PC-3 (cell line): ENCODE results near the gene PDE11A.

Source experiments
- EZH2 ChIP-seq: fragments of 300-600 bp; sonication (generic); IDR thresholded peaks from one replicate; pipeline ENCODE4 v1.6.1; 2017; ENCODE audit warnings: antibody characterized with exemption, mild to moderate bottlenecking, low read length; ENCODE audit not compliant: unreplicated experiment
- EZH2phosphoT487 ChIP-seq: fragments of 300-600 bp; sonication (generic); IDR thresholded peaks from 2 replicates; pipeline ENCODE4 v1.6.1; 2018; ENCODE audit warnings: mild to moderate bottlenecking, antibody characterized with exemption, low read length, borderline replicate concordance
- TF ChIP-seq, protein P1 (sequence below): fragments of 300-600 bp; sonication (generic); conservative IDR thresholded peaks from 2 replicates; pipeline ENCODE4 v1.5.1; 2017; ENCODE audit warnings: antibody characterized with exemption, low read depth, mild to moderate bottlenecking, low read length

DNA sequence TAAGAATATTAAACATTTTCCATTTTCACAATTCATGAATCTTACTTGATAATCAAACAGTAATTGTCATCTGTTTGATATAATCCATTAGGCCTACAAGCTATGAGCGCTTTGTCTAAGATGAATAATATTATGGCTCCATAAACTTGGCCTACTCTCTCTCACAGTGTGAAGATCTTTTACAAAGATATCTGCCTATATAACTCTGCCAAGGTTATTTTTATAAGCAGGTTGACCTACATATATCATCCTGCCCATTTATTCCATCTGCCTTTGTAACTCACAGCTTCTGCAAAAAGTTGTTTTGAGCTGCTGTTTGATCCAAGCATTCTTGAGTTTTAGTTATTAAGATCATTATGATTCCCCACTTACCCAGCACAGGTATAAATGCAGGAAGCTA, 158.3 kb downstream of the PDE11A start:
- TF ChIP-seq, protein P1, sequence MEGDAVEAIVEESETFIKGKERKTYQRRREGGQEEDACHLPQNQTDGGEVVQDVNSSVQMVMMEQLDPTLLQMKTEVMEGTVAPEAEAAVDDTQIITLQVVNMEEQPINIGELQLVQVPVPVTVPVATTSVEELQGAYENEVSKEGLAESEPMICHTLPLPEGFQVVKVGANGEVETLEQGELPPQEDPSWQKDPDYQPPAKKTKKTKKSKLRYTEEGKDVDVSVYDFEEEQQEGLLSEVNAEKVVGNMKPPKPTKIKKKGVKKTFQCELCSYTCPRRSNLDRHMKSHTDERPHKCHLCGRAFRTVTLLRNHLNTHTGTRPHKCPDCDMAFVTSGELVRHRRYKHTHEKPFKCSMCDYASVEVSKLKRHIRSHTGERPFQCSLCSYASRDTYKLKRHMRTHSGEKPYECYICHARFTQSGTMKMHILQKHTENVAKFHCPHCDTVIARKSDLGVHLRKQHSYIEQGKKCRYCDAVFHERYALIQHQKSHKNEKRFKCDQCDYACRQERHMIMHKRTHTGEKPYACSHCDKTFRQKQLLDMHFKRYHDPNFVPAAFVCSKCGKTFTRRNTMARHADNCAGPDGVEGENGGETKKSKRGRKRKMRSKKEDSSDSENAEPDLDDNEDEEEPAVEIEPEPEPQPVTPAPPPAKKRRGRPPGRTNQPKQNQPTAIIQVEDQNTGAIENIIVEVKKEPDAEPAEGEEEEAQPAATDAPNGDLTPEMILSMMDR: no peak
- no peak for TF ChIP-seq EZH2
- TF ChIP-seq EZH2phosphoT487: no peak
